PFSK-1 (cell line): ENCODE measurements around the gene FAM53A.

Experiments used
- POLR2AphosphoS5 ChIP-seq: IDR thresholded peaks from 2 replicates; pipeline ENCODE4 v1.6.1; 2012; ENCODE audit warnings: low read depth, mild to moderate bottlenecking, control low read depth, low read length, moderate library complexity
- REST ChIP-seq, 2 experiments: IDR thresholded peaks; 2 replicates each; pipeline versions ENCODE4 v1.6.1 to v1.8.0; 2011 to 2012; ENCODE audit warnings: low read depth in 2 of 2, low read length in 2 of 2, control low read depth in 1 of 2, inconsistent platforms in 1 of 2, mild to moderate bottlenecking in 1 of 2, moderate library complexity in 1 of 2; ENCODE audit not compliant: insufficient read depth in 1 of 2

GRCh38 chr4:1685235-1686150, 1.4 kb upstream of the FAM53A start:
- TF ChIP-seq REST (IDR thresholded peaks at IDR 0.05; ENCODE audit: insufficient read depth in 1 of 2, low read depth in 2 of 2, low read length in 2 of 2): no peak
- no peak for TF ChIP-seq POLR2AphosphoS5
